ENCODE results near the gene ABHD5.

ABHD5 gene

DNA sequence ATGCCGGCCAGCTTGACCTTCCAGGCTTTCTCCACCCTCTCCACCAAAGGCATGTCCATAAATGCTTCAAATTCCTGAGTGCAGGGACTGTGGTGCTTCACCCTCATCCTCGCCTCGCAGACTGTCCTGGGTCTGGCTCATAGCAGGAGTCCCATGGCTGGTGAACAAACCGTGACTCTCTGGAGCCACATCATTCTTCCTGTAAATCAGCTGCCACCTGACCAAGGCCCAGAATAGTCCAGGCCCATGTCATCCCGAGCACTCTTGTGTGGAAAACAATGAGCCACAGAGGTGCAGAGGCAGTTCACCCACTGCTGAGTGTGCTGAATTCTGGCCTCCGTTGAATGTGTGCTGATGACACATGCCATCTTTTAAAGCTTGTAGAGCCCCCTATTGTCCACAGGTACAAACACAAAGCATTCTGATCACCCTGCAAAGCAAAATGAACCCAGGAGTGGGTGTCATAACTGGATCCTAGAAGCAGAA is 68.6 kb downstream of the ABHD5 start:
- no peak for DNase-seq

DNA sequence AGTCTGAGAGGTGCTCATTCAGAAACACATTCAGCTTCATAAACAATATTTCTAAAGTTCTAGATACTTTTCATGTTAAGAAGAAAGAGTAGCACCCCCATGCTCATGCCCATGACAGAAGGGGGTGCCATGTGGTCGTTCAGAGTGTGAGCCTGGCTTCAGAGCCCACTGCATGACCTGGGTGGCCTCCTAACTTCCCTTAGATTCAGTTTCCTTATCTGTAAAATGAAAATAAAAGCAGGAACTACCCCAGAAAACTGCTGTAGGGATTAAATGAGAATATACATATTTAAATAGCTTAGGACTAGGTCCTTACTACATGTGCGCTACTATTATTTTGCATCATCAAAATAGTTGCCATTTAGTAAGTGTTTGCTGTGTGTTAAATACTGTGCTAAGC is 69.2 kb downstream of the ABHD5 start:
- no peak for DNase-seq

GRCh38 chr3:43760938-43761337 is 70.2 kb downstream of the ABHD5 start:
- no peak for DNase-seq

DNA sequence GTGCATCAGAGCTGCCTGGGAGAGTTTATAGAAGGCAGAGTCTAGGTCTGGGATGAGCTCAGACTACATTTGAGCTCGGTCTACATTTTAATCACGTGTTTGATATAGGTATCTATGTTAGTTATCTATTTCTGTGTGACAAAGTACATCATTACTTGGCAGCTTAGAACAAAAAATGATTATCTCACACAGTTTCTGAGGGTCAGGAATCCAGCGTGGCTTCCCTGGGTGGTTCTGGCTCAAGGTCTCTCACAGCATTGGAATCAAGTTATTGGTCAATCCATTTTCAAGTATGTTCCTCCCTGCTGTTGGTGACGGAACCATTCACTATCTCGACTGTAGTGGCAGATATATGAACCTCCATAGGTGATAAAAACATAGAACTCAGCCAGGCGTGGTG is 71.7 kb downstream of the ABHD5 start:
- no peak for DNase-seq

DNA sequence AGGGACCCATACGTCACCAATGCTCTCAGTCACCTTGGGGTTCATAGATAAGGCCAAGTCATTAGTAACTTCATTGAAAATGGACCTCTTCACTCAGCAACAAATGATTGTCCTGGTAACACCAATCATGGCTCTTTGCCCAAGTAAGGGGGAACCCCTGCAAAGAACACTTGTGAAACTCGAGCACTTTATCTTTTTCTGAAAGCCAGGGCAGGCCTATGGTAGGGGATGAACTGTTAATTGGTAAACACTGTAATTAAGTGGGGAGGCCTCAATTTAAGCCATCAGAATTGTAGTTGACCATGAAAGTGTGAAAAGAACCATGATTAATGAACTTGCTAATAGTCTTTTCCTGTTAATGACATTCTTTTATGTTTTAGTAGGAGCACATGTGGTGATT is 73.3 kb downstream of the ABHD5 start:
- no peak for DNase-seq

DNA sequence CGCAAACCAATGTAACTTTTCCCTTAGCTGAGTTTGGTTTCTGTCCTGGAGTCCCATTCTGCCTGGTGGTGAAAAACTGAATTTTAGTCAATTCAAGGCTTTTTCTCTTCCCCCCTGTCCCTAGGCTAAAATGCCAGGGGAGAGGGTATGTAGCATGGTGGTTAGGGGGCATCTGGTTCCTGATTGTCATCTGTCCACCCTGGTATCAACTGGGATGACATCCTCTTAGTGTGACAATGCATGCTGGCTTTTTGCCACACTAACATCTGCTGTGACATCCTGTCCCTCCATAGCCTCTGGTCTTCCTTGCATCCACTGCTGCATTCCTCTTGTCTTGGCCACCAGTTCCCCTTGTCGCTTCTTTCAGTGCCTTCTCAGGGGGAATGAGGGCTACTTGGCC is 73.7 kb downstream of the ABHD5 start:
- no peak for DNase-seq

GRCh38 chr3:43765521-43765971 is 74.8 kb downstream of the ABHD5 start:
- no peak for DNase-seq

DNA sequence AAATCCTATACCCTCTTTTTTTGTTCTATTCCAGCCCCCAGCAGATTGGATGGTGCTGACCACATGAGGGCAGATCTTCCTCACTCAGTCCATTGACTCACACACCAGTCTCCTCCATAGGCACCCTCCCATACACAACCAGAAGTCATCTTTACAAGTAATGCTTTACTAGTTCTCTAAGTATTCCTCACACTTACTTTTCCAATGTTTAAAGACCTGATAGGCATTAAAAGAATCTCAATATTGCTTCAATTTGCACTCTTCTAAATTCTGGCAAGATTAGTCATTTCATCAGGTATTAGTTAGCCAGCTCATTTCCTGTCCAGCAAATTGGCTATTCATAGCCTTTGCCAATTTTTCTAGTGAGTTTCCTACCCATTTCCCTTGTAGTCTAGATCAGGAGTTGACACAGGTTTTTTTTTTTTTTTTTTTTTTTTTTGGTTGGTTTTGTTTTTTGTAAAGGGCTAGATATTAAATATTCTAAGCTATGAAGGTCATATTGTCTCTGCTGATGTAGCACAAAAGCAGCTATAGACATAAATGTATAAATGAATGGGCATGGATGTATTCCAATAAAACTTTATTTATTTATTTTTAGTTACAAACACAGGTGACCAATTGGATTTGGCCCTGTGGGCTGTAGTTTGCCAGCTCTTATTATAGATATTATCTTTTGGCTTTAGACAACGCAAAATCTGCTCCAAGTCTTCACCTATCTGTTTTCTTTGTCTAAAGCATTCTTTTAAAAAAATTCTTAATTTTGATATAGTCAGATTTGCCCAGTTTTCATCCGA is 76.1 kb downstream of the ABHD5 start:
- no peak for DNase-seq

DNA sequence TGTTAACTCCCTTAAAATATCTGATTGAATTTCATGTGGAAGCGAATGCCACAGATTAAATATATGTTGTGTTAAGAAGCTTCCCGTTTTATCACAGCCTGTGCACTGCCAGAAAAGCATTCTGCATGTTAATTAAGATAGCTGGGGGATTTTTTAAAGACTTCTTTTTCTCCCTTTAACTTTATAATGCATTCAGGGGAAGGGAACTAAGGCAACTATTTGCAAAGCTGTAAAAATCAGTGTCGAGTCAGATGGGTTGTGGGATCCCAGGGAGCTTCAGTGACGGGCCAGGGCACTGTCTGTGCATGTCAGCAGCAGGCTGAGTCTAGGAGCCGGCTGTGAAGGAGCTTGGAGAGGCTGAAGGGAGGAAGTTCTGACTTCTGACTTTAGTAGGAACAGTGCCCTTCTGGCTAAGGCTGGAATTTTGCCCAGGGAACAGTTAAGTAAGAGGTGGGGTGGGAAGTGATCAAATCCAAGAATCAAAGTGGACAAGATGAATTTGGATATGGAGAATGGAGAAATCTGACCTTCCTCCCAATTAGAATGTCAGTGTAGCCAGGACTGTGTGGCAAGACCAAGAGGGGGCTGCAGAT is 77.7 kb downstream of the ABHD5 start:
- no peak for DNase-seq

- peak; percentile 54 to 72 for DNase-seq
Observed at GRCh38 chr3:43769097-43769884, 78.6 kb downstream of the ABHD5 start.

DNA sequence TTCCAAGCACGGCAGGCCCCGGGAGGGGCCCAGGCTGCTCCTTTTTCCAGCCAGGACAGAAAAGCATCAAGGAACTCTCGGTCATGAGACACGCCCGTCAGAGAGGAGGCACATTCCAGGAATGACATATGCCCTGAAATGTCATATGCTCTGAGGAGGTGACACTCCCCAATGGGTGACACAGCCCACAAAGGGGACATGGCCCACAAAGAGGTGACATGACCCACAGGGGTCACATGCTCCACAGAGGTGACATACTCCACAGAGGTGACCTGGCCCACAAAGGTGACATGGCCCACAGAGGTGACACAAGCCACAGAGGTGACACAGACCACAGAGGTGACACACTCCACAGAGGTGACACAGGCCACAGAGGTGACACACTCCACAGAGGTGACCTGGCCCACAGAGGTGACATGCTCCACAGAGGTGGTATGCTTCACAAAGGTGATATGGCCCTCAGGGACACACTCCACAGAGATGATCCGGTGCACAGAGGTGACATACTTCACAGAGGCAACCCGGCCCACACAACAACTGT is 79.2 kb downstream of the ABHD5 start:
- no peak for DNase-seq

- no peak for DNase-seq
Observed at GRCh38 chr3:43770426-43771103, 79.8 kb downstream of the ABHD5 start.

GRCh38 chr3:43771610-43772009 is 80.9 kb downstream of the ABHD5 start:
- no peak for DNase-seq

GRCh38 chr3:43773273-43774094 is 82.7 kb downstream of the ABHD5 start:
- no peak for DNase-seq

DNA sequence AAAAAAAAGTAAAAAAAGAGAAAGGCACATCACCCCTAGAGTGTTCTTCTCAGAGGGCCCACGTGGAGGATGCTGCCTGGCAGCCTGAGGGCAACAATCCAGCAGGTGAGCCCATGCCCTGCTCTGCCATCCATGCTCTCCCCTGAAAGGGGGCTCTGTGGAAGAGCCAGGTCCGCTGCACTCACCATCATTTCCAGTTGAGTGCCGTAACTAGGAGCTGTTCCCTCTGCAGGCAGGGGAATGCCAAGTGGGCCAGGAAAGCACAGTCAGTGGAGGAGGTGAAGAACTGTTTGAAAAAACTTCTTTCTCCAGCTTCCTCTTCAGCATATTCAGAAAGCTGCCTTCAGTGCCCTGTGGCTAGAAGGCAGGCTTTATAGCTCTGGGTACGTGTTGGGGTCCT is 84.1 kb downstream of the ABHD5 start:
- no peak for DNase-seq

DNA sequence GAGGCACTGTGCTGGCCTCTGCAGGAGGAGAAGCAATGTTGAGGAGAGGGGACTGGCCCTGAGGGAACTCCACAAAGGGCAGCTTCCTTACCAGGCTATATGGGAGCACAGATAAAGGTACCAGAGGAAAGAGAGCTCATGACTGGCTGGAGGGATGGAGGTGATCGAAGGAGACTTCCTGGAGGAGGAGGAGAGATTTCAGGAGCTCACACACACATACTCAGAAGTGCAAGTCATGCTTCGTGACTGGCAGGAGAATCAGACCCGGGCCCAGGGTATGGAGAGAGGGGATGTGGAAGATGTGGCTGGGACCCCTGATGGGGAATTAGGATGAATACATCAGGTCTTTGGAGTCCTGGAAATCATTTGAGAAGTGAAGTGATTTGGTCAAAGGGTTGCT is 85.4 kb downstream of the ABHD5 start:
- DNase-seq, result no peak

GRCh38 chr3:43779850-43780249 is 89.1 kb downstream of the ABHD5 start:
- DNase-seq, result no peak

DNA sequence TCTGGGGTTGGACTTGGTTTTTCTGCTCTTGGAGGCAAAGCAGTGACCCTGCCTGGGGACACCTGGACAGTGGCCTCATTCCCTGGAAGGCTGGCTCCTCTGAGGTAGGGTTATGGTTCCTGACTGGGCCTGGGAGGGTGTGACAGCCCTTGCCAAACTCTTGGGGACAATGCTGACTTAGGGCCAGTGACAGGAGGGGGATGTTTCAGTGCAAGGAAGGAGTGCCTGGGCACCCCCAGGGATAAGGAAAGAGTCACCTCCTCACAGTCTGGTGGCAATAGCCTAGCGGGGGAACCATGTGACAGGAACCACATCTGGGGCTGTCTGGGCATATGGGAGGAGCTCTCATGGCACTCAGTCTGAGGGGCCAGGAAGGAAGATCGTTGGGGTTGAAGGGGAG is 91.8 kb downstream of the ABHD5 start:
- DNase-seq, result no peak

Data from NCI-H187 (cell line).